Colonic mucosa (tissue), 4 donors: Measurements from ENCODE around the gene PTK6. TPM values are rescaled to one million over a fixed set of nuclear protein-coding genes. Genes with fewer than 3 reads are reported as not detected.

Experiments used
- DNase-seq: peaks from one replicate; pipeline ENCODE4 v3.0.0-alpha.2; 2020
- H3K27ac ChIP-seq: fragments of 200-600 bp; one replicate; pipeline ENCODE4 v1.8.0; 2021
- H3K27me3 ChIP-seq: fragments of 200-600 bp; one replicate; pipeline ENCODE4 v1.8.0; 2021
- H3K36me3 ChIP-seq: fragments of 200-600 bp; one replicate; pipeline ENCODE4 v1.8.0; 2021
- H3K4me1 ChIP-seq: fragments of 200-600 bp; one replicate; pipeline ENCODE4 v1.8.0; 2021; ENCODE audit warnings: mild to moderate bottlenecking
- H3K4me3 ChIP-seq: fragments of 200-600 bp; one replicate; pipeline ENCODE4 v1.8.0; 2021
- H3K9ac ChIP-seq, 2 donors: one replicate each; pipeline ENCODE4 v1.7.0; 2013; ENCODE audit warnings: control low read depth in 2 of 2, low read depth in 2 of 2, low read length in 2 of 2
- H3K9me3 ChIP-seq: fragments of 200-600 bp; one replicate; pipeline ENCODE4 v1.8.0; 2021
- intact Hi-C: fragments of 100-400 bp; cut with DNase I; formaldehyde crosslinking; loops from one replicate; pipeline ENCODE4 v1.14.1; 2022
- total RNA-seq, 2 donors: library from RNA; stranded (reverse); fragmentation: NEBNext Ultra II Directional in 1 of 2; extraction: Animal tissue kit (Norgen Biotek cat#: 25700) in 1 of 2; gene quantifications; one replicate each; pipeline ENCODE4 v1.2.1, GENCODE V29; 2021
- TF ChIP-seq, protein P1 (sequence below): fragments of 200-600 bp; IDR thresholded peaks from one replicate; pipeline ENCODE4 v1.8.0; 2022; ENCODE audit warnings: antibody characterized with exemption, mild to moderate bottlenecking
- donor health status: healthy.
- donor health status: DM: no; HTN: no; CAD: no.
- donor health status: DM: no; HTN: no; CAD: no.

PTK6 gene
- total RNA-seq, 2 donors from 2014 or later: 69.0 to 91.1 TPM

DNA sequence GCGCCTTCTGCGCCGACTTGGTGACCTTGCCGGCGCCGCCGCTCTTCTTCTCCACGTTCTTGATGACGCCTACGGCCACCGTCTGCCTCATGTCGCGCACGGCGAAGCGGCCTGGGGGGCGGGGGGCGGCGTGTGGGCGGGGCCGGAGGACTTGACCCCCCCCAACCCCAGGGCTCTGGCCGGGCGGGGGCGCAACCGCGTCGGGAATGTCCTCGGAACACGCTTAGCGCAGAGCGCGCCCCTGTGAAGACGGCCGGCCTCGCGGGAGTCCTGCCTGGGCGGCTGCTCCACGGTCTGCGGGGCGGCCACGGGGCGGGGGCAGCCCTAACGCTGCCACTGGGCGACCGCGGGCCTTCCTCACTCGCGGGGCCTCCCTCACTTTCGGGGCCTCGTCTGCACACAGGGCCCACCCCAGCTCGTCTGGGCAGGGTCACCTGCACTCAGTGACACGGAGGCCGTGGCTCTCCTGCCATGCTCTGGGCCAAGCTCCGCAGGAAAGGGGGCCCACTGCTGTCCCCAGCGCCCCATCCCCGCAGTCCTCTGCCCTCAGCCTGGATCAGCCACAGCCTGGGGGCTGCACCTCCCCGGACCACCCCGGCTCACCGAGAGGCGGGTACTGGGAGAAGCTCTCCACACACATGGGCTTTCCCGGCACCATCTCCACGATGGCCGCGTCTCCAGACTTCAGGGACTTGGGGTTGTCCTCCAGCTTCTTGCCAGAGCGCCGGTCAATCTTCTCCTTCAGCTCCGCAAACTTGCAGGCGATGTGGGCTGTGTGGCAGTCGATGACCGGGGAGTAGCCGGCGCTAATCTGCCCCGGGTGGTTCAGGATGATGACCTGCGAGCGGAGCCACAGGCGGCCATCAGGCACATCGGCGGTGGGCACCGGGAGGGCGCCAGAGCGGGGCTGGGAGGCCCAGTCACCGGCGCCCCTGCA lies 48.6 kb downstream of the PTK6 start:
- Histone ChIP-seq H3K27me3 (peaks cover 18% of the 10 kb centered on the region), H3K27ac (no peak overlapping the region), H3K36me3 (no peaks in the 10 kb centered on the region), H3K4me3 (no peak overlapping the region), H3K9ac (no peak overlapping the region), H3K4me1 (no peaks in the 10 kb centered on the region), H3K9me3 (no peaks in the 10 kb centered on the region)
- no peak for DNase-seq
- intact Hi-C loops: no loop called here
- TF ChIP-seq, protein P1, sequence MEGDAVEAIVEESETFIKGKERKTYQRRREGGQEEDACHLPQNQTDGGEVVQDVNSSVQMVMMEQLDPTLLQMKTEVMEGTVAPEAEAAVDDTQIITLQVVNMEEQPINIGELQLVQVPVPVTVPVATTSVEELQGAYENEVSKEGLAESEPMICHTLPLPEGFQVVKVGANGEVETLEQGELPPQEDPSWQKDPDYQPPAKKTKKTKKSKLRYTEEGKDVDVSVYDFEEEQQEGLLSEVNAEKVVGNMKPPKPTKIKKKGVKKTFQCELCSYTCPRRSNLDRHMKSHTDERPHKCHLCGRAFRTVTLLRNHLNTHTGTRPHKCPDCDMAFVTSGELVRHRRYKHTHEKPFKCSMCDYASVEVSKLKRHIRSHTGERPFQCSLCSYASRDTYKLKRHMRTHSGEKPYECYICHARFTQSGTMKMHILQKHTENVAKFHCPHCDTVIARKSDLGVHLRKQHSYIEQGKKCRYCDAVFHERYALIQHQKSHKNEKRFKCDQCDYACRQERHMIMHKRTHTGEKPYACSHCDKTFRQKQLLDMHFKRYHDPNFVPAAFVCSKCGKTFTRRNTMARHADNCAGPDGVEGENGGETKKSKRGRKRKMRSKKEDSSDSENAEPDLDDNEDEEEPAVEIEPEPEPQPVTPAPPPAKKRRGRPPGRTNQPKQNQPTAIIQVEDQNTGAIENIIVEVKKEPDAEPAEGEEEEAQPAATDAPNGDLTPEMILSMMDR: no peak

DNA sequence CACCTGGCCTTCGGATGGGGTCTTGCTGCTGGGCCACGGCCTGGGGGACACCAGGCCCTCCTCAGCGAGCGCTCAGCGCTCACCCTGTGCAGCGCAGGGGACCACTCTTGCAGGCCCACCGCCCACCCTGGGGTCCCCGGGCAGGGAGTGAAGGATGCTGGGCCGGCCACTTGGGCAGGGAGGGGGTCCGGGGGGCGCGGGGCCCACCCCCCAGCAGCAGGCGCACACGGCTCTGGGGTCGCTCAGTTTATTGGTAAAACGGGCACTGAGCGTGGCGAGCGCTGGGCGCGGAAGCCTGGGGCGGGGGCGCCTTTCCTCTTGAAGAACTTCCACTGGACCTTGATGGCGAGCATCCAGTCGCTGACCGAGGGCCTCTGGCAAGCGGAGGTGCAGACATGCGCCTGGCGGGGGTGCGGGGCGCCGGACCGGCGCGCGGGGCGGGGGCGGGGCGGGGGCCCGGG lies 49.4 kb downstream of the PTK6 start:
- no peaks in the 10 kb centered on the region for H3K9me3 ChIP-seq
- no peak overlapping the region for H3K27ac ChIP-seq
- no peaks in the 10 kb centered on the region for H3K36me3 ChIP-seq
- no peak overlapping the region for H3K4me3 ChIP-seq
- no peak overlapping the region for H3K9ac ChIP-seq
- intact Hi-C loops: no loop called here
- H3K4me1 ChIP-seq: no peaks in the 10 kb centered on the region
- TF ChIP-seq, protein P1: no peak
- no peak for DNase-seq
- peaks cover 18% of the 10 kb centered on the region for H3K27me3 ChIP-seq

DNA sequence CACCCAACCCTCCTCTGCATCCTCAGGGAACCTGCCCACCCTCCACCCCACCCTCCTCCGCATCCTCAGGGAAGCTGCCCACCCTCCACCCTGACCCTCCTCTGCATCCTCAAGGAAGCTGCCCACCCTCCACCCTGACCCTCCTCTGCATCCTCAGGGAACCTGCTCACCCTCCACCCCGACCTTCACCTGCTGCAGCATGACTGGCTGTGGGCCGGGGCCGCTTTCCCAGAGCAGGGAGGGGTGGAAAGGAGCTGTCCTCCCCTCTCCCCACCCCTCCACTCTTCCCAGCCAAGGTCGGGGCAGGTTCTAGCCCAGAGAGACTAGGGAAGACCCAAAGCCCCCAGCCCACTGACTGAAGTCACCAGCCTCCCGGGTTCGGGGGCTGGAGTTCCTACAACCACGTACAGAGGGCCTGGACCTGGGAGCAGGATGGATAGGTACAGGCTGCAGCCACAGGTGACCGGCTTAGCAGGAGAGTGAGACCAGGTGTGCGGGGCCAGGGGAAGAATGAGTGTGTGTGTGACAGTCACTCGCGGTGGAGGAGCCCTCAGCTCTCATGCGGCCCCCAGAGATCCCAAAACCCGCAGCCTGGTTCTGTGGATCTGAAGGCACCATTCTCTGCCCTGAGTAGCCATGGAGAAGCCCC lies 49.9 kb downstream of the PTK6 start:
- Histone ChIP-seq H3K27ac (no peak overlapping the region), H3K36me3 (no peaks in the 10 kb centered on the region), H3K9ac (no peak overlapping the region), H3K4me1 (no peaks in the 10 kb centered on the region), H3K27me3 (peaks cover 18% of the 10 kb centered on the region), H3K4me3 (no peak overlapping the region), H3K9me3 (no peaks in the 10 kb centered on the region)
- no peak for DNase-seq
- intact Hi-C loops: no loop called here
- TF ChIP-seq, protein P1: no peak

DNA sequence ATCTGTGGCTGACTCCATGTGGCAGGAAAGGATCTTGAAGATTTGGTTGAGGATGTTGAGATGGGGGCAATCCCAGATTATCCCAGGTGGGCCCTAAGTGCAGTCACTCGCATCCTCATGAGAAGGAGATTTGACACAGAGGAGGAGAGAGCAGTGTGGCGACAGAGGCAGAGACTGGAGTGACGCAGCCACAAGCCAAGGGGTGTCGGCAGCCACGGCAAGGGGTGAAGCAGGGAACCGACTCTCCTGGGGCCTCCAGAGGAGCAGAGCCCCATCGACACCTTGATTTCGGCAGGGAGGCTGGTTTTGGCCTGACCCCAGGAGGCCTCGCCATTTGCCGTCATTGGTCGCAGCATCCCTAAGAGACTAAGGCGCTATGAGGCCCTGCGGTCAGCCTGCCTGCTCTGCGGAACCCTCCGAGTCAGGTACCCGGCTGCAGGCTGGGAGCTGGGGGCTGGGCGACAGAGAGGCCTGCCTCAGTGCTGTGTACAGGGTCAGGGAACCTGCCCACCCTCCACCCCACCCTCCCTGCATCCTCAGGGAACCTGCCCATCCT lies 50.8 kb downstream of the PTK6 start:
- intact Hi-C loops: no loop called here
- Histone ChIP-seq H3K27me3 (peaks cover 18% of the 10 kb centered on the region), H3K9me3 (no peaks in the 10 kb centered on the region), H3K9ac (no peak overlapping the region), H3K4me1 (no peaks in the 10 kb centered on the region), H3K36me3 (no peaks in the 10 kb centered on the region), H3K27ac (no peak overlapping the region), H3K4me3 (no peak overlapping the region)
- TF ChIP-seq, protein P1: no peak
- DNase-seq: no peak

DNA sequence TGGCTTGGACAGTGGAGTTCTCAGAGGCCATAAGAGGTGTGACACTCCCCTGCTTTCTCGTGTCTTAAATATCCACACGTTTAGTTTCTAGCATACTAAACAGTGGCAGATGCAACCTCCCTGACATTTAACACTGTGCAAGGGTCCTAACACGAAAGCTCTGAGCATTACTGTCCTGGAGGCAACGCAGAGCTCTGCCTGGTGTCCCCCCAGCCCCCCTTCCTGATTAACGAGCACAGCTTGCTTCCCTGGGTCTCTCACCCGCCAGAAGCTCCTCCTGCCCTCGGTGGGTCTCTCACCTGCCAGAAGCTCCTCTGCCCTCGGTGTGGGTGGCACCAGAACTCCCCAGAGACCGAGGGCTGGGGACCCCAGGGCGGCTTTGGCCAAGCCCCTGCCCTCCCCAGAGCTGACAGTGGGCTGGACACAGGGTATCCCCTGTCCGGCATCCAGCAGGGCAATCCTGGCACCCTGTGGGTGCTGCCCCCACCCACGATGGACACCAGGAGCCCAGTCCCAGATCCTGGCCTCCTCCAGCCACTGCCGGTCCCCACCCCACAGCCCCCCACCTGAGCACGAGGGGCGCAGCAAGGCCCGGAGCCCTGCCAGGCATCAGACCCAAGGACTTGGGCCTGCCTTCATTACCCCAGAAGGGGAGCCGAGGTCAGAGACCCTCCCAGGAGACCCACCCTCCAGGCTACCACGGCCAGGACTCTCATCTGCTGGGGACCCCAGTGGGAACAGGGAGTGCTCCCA lies 52.3 kb downstream of the PTK6 start:
- Histone ChIP-seq H3K9me3 (no peaks in the 10 kb centered on the region), H3K9ac (no peak overlapping the region), H3K27ac (no peak overlapping the region), H3K36me3 (no peaks in the 10 kb centered on the region), H3K4me3 (no peak overlapping the region), H3K27me3 (peaks cover 18% of the 10 kb centered on the region), H3K4me1 (no peaks in the 10 kb centered on the region)
- DNase-seq: no peak
- intact Hi-C loops: no loop called here
- TF ChIP-seq, protein P1: no peak
